ENCODE measurements around the gene HBG2.

Gene HBG2

DNA sequence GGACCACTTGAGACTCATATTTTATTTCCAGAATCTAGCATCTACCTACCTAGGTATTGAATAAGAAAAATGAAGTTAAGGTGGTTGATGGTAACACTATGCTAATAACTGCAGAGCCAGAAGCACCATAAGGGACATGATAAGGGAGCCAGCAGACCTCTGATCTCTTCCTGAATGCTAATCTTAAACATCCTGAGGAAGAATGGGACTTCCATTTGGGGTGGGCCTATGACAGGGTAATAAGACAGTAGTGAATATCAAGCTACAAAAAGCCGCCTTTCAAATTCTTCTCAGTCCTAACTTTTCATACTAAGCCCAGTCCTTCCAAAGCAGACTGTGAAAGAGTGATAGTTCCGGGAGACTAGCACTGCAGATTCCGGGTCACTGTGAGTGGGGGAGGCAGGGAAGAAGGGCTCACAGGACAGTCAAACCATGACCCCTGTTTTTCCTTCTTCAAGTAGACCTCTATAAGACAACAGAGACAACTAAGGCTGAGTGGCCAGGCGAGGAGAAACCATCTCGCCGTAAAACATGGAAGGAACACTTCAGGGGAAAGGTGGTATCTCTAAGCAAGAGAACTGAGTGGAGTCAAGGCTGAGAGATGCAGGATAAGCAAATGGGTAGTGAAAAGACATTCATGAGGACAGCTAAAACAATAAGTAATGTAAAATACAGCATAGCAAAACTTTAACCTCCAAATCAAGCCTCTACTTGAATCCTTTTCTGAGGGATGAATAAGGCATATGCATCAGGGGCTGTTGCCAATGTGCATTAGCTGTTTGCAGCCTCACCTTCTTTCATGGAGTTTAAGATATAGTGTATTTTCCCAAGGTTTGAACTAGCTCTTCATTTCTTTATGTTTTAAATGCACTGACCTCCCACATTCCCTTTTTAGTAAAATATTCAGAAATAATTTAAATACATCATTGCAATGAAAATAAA, 29.8 kb downstream of the HBG2 start:
- DNase-seq (ENCODE audit: low read depth) = no peak
- TF ChIP-seq, protein P1, sequence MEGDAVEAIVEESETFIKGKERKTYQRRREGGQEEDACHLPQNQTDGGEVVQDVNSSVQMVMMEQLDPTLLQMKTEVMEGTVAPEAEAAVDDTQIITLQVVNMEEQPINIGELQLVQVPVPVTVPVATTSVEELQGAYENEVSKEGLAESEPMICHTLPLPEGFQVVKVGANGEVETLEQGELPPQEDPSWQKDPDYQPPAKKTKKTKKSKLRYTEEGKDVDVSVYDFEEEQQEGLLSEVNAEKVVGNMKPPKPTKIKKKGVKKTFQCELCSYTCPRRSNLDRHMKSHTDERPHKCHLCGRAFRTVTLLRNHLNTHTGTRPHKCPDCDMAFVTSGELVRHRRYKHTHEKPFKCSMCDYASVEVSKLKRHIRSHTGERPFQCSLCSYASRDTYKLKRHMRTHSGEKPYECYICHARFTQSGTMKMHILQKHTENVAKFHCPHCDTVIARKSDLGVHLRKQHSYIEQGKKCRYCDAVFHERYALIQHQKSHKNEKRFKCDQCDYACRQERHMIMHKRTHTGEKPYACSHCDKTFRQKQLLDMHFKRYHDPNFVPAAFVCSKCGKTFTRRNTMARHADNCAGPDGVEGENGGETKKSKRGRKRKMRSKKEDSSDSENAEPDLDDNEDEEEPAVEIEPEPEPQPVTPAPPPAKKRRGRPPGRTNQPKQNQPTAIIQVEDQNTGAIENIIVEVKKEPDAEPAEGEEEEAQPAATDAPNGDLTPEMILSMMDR (IDR thresholded peaks at IDR 0.05; ENCODE audit: control insufficient read depth, extremely low read depth, insufficient read depth) = no peak
- H3K4me3 ChIP-seq (ENCODE audit: low read depth, low read length) = no peak overlapping the region

DNA sequence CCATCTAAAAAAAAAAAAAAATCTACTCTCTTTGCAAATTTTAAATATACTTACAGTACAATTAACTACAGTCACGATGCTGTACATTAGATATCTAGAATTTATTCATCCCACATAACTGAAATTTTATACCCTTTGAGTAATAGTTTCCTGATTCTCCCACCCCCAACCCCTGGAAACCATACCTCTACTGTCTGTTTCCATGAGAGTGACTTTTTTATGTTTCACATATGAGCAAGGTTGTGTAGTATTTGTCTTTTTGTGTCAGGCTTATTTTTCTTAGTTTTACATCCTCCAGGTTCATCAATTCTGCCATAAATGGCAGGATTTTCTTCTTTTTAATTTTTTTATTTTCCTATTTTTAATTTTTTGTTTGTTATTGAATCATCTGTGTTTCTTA, 30.9 kb downstream of the HBG2 start:
- no peak for DNase-seq (ENCODE audit: low read depth)
- H3K4me3 ChIP-seq (ENCODE audit: low read depth, low read length) = no peak overlapping the region
- TF ChIP-seq, protein P1 (IDR thresholded peaks at IDR 0.05; ENCODE audit: control insufficient read depth, extremely low read depth, insufficient read depth) = no peak

DNA sequence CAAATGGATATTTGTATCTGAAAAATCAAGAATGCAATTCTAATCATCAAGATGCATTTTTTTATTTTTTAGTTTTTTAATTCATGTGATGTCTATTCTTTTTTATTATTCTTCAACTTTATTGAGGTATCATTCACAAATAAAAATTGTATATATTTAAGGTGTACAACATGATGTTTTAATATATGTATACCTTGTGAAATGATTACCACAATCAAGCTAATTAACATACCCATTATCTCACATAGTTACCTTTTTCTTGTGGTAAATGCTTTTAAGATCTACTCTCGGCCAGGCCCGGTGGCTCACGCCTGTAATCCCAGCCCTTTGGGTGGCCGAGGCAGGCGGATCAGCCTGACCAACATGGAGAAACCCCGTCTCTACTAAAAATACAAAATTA, 31.4 kb downstream of the HBG2 start:
- H3K4me3 ChIP-seq (ENCODE audit: low read depth, low read length) = no peak overlapping the region
- TF ChIP-seq, protein P1 (IDR thresholded peaks at IDR 0.05; ENCODE audit: control insufficient read depth, extremely low read depth, insufficient read depth) = no peak
- no peak for DNase-seq (ENCODE audit: low read depth)

DNA sequence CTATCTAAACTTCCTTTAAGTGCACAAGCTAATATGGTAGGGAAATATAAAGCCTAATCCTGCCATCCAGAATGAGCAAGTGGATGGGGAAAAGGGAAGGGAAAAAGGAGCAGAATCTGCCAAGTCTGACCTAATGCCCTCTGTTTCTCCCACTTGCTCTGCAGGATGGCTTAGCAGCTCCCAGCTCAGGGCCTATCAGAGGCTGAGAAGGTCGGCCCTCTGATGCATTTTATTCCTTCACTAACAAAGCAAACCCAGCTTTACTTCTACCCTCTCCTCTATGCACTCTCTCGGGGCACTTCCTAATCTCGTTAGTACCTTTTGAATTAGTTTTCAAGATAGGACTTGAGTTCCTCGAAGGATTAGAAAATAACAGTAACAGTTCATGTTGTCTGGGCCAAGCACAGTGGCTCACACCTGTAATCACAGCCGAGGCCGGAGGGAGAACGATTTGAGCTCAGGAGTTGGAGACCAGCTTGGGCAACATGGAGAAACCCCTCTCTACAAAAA, 44.1 kb downstream of the HBG2 start:
- TF ChIP-seq, protein P1 (IDR thresholded peaks at IDR 0.05; ENCODE audit: control insufficient read depth, extremely low read depth, insufficient read depth) = no peak
- no peak for DNase-seq (ENCODE audit: low read depth)
- no peak overlapping the region for H3K4me3 ChIP-seq (ENCODE audit: low read depth, low read length)

DNA sequence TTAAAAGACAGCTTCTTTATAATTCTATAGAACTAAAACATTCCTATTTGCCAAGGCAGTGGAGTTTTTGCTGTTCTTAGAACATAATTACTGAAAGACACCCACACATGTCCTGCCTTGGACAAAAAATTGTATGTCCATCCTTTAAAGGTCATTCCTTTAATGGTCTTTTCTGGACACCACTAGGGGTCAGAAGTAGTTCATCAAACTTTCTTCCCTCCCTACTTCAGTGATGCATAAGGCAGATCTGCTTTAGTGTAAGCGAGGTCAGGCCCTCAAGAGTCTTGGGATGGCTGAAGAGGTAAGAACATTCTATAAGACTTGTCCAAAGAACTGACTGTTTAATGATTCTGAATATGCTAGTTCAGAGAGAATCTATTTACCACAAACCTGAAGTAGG, 49.8 kb downstream of the HBG2 start:
- TF ChIP-seq, protein P1 (IDR thresholded peaks at IDR 0.05; ENCODE audit: control insufficient read depth, extremely low read depth, insufficient read depth) = peak; percentile 75

DNA sequence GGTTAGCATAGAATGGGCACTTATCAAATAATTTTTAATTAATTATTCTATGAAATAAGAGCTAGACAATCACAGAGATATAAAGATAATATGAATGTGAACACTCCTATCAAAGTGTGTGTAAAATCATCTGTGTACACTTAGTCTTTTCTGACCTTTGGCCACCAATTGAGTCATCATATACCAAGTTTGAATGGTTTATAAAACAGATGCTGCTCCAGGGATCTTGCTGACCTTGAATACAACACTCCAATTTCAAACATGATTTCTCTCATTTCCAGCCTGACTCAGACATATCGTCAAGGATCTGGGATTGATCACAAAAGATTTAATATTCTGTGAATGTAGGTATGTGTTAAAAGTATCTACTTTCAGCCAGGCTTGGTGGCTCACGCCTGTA, 51.2 kb downstream of the HBG2 start:
- TF ChIP-seq, protein P1 (IDR thresholded peaks at IDR 0.05; ENCODE audit: control insufficient read depth, extremely low read depth, insufficient read depth) = no peak
- DNase-seq (ENCODE audit: low read depth) = no peak
- no peak overlapping the region for H3K4me3 ChIP-seq (ENCODE audit: low read depth, low read length)

More for the DNA sequence above, 49.8 kb downstream of the HBG2 start:
- DNase-seq (ENCODE audit: low read depth) = peak; percentile 43
- no peak overlapping the region for H3K4me3 ChIP-seq (ENCODE audit: low read depth, low read length)
